PC-3 (cell line): ENCODE results near the gene TGFB3. TPM values are rescaled to one million over a fixed set of nuclear protein-coding genes. Genes with fewer than 3 reads are reported as not detected.

ENCODE experiments used
- ATAC-seq: fragments of 200-7000 bp; cut with Tn5 transposase; 2 replicates; pipeline ENCODE4 v1.9.1; 2020; ENCODE audit warnings: mild to moderate bottlenecking, moderate library complexity
- BruUV-seq: library from RNA; stranded (reverse); fragments of 400-500 nt; replicated peaks from 2 replicates; lab custom pipeline; 2021; lab: Mats Ljungman, UMichigan
- CTCF ChIA-PET: fragments of 300-600 bp; sonication (Branson Sonifier 250); formaldehyde crosslinking; loops from one replicate; lab custom pipeline; 2022; ENCODE audit warnings: antibody characterized with exemption; lab: Charles Lee
- POLR2A ChIA-PET: fragments of 300-600 bp; sonication (Branson Sonifier 250); formaldehyde crosslinking; loops from one replicate; lab custom pipeline; 2022; ENCODE audit warnings: antibody characterized with exemption; ENCODE audit not compliant: unreplicated experiment; lab: Charles Lee
- DNase-seq: peaks from one replicate; pipeline ENCODE4 v3.0.0-alpha.2; 2015
- H2AFZ ChIP-seq: fragments of 300-600 bp; sonication (generic); 2 replicates; pipeline ENCODE4 v1.6.0; 2016; ENCODE audit warnings: antibody characterized with exemption, low read length
- H3F3A ChIP-seq: fragments of 300-600 bp; sonication (generic); one replicate; pipeline ENCODE4 v1.6.0; 2017; ENCODE audit warnings: antibody characterized with exemption, low read length, control low read depth, mild to moderate bottlenecking; ENCODE audit not compliant: unreplicated experiment
- H3K27ac ChIP-seq: fragments of 300-600 bp; sonication (generic); 2 replicates; pipeline ENCODE4 v1.5.1; 2016; ENCODE audit warnings: mild to moderate bottlenecking, low read length
- H3K27me3 ChIP-seq: fragments of 300-600 bp; sonication (generic); 2 replicates; pipeline ENCODE4 v1.6.1; 2016; ENCODE audit warnings: low read length, mixed read lengths
- H3K36me3 ChIP-seq: fragments of 300-600 bp; sonication (generic); 2 replicates; pipeline ENCODE4 v1.6.1; 2016; ENCODE audit warnings: low read depth, mixed run types, low read length, mixed read lengths
- H3K4me1 ChIP-seq: fragments of 300-600 bp; sonication (generic); 2 replicates; pipeline ENCODE4 v1.5.1; 2016; ENCODE audit warnings: low read length; ENCODE audit not compliant: insufficient read depth
- H3K4me2 ChIP-seq: fragments of 300-600 bp; sonication (generic); 2 replicates; pipeline ENCODE4 v1.6.0; 2016; ENCODE audit warnings: low read length
- H3K4me3 ChIP-seq: fragments of 300-600 bp; sonication (generic); 2 replicates; pipeline ENCODE4 v1.5.1; 2016; ENCODE audit warnings: mild to moderate bottlenecking, low read length, mixed read lengths
- H3K79me2 ChIP-seq: fragments of 300-600 bp; sonication (generic); 2 replicates; pipeline ENCODE4 v1.6.1; 2017; ENCODE audit warnings: low read length, mixed read lengths
- H3K9ac ChIP-seq: fragments of 300-600 bp; sonication (generic); 2 replicates; pipeline ENCODE4 v1.6.0; 2016; ENCODE audit warnings: mild to moderate bottlenecking, low read length
- H3K9me2 ChIP-seq: fragments of 300-600 bp; sonication (generic); replicated peaks from 2 replicates; pipeline ENCODE4 v1.6.1; 2016; ENCODE audit warnings: mixed run types, low read length, mixed read lengths
- H3K9me3 ChIP-seq: fragments of 300-600 bp; sonication (generic); 2 replicates; pipeline ENCODE4 v1.6.1; 2016; ENCODE audit warnings: low read length, mixed read lengths
- H4K20me1 ChIP-seq: fragments of 300-600 bp; sonication (generic); 2 replicates; pipeline ENCODE4 v1.6.1; 2016; ENCODE audit warnings: low read length, mixed read lengths
- CTCF ChIP-seq: fragments of 300-600 bp; sonication (generic); conservative IDR thresholded peaks from 2 replicates; pipeline ENCODE4 v1.5.1; 2017; ENCODE audit warnings: antibody characterized with exemption, low read depth, mild to moderate bottlenecking, low read length
- EZH2 ChIP-seq: fragments of 300-600 bp; sonication (generic); IDR thresholded peaks from one replicate; pipeline ENCODE4 v1.6.1; 2017; ENCODE audit warnings: antibody characterized with exemption, mild to moderate bottlenecking, low read length; ENCODE audit not compliant: unreplicated experiment
- EZH2phosphoT487 ChIP-seq: fragments of 300-600 bp; sonication (generic); IDR thresholded peaks from 2 replicates; pipeline ENCODE4 v1.6.1; 2018; ENCODE audit warnings: mild to moderate bottlenecking, antibody characterized with exemption, low read length, borderline replicate concordance
- intact Hi-C: fragments of 100-400 bp; cut with micrococcal nuclease; formaldehyde crosslinking; loops from 2 replicates; pipeline ENCODE4 v1.9.0; 2023
- total RNA-seq: library from RNA; depleted of rRNA; stranded (reverse); fragments of >200 nt; gene quantifications from 2 replicates; pipeline ENCODE4 v1.2.3, GENCODE V29; 2014

The TGFB3 gene
- total RNA-seq, 1 experiment from 2014 or later, result 10.2 TPM

GRCh38 chr14:75917946-75918335 is 63.9 kb downstream of the TGFB3 start:
- H3K9me2 ChIP-seq, result no peaks in the 10 kb centered on the region
- no peaks in the 10 kb centered on the region for H3F3A ChIP-seq
- intact Hi-C loops, result no loop called here
- no peaks in the 10 kb centered on the region for H3K27me3 ChIP-seq
- no peaks in the 10 kb centered on the region for H4K20me1 ChIP-seq
- H3K4me3 ChIP-seq, result no peak overlapping the region
- BruUV-seq, result no TSS peak
- DNase-seq, result no peak
- no peak for ATAC-seq
- no peaks in the 10 kb centered on the region for H3K79me2 ChIP-seq
- H3K9me3 ChIP-seq, result no peaks in the 10 kb centered on the region
- ChIA-PET CTCF (interaction anchor here (0.6 kb wide), 1 partner anchor 23 kb away, joined by 3 read pairs; no protein-coding TSS in a partner anchor), POLR2A (no interaction called here)
- H3K36me3 ChIP-seq, result no peaks in the 10 kb centered on the region
- no peak overlapping the region for H3K9ac ChIP-seq
- H3K27ac ChIP-seq, result no peak overlapping the region
- H3K4me1 ChIP-seq, result no peaks in the 10 kb centered on the region
- no peak overlapping the region for H2AFZ ChIP-seq
- no peak overlapping the region for H3K4me2 ChIP-seq
- no peak for TF ChIP-seq CTCF
- no peak for TF ChIP-seq EZH2
- TF ChIP-seq EZH2phosphoT487, result no peak

GRCh38 chr14:75917322-75917945 is 64.4 kb downstream of the TGFB3 start:
- H3K9ac ChIP-seq, result no peak overlapping the region
- DNase-seq, result no peak

More at GRCh38 chr14:75917322-75917945, 64.4 kb downstream of the TGFB3 start:
- Histone ChIP-seq H3K9me2 (no peaks in the 10 kb centered on the region), H3K27me3 (no peaks in the 10 kb centered on the region), H3K4me3 (no peak overlapping the region), H3K4me2 (no peak overlapping the region), H3F3A (no peaks in the 10 kb centered on the region), H3K27ac (no peak overlapping the region), H3K9me3 (no peaks in the 10 kb centered on the region), H2AFZ (no peak overlapping the region), H3K4me1 (no peaks in the 10 kb centered on the region), H4K20me1 (no peaks in the 10 kb centered on the region), H3K79me2 (no peaks in the 10 kb centered on the region), H3K36me3 (no peaks in the 10 kb centered on the region)
- ChIA-PET CTCF (interaction anchor here (0.6 kb wide), 1 partner anchor 23 kb away, joined by 3 read pairs; no protein-coding TSS in a partner anchor), POLR2A (interaction anchor here (0.7 kb wide), 1 partner anchor 68 kb away, joined by 3 read pairs; no protein-coding TSS in a partner anchor)
- no peak for ATAC-seq
- TF ChIP-seq EZH2phosphoT487 (no peak), CTCF (no peak)
- BruUV-seq, result no TSS peak
- intact Hi-C loops, result no loop called here
